Astrocyte (in vitro differentiated cells and primary cell): ENCODE data around the gene RPL12. TPM values are rescaled to one million over a fixed set of nuclear protein-coding genes. Genes with fewer than 3 reads are reported as not detected.

Source experiments
- DNase-seq: peaks from one replicate; pipeline ENCODE4 v3.0.0-alpha.2; 2010; ENCODE audit warnings: low read depth
- FAIRE-seq: peaks from 2 replicates; lab custom pipeline; 2011; peaks lifted over from hg19 to GRCh38; lab: Jason Lieb, UNC
- H2AFZ ChIP-seq: 2 replicates; pipeline ENCODE4 v1.6.0; 2012; ENCODE audit warnings: low read depth, low read length, inconsistent platforms
- H3K27ac ChIP-seq: 2 replicates; pipeline ENCODE4 v1.5.1; 2011; ENCODE audit warnings: low read depth, low read length, inconsistent platforms
- H3K27me3 ChIP-seq: 2 replicates; pipeline ENCODE4 v1.6.0; 2011; ENCODE audit warnings: low read length, inconsistent platforms; ENCODE audit not compliant: insufficient read depth
- H3K36me3 ChIP-seq: 2 replicates; pipeline ENCODE4 v1.5.1; 2011; ENCODE audit warnings: low read length, inconsistent platforms; ENCODE audit not compliant: insufficient read depth
- H3K4me1 ChIP-seq: 2 replicates; pipeline ENCODE4 v1.5.1; 2011; ENCODE audit warnings: low read length, inconsistent platforms; ENCODE audit not compliant: insufficient read depth
- H3K4me2 ChIP-seq: 2 replicates; pipeline ENCODE4 v1.6.0; 2012; ENCODE audit warnings: low read length, inconsistent platforms
- H3K4me3 ChIP-seq: 2 replicates; pipeline ENCODE4 v1.5.1; 2011; ENCODE audit warnings: low read depth, mild to moderate bottlenecking, low read length, inconsistent platforms; ENCODE audit not compliant: insufficient read depth
- H3K79me2 ChIP-seq: 2 replicates; pipeline ENCODE4 v1.6.0; 2012; ENCODE audit warnings: mild to moderate bottlenecking, low read length, inconsistent platforms; ENCODE audit not compliant: insufficient read depth
- H3K9ac ChIP-seq: 2 replicates; pipeline ENCODE4 v1.6.0; 2012; ENCODE audit warnings: mild to moderate bottlenecking, low read length, inconsistent platforms
- H3K9me3 ChIP-seq: 2 replicates; pipeline ENCODE4 v1.5.1; 2012; ENCODE audit warnings: low read depth, mild to moderate bottlenecking, low read length, inconsistent platforms; ENCODE audit not compliant: insufficient read depth
- H4K20me1 ChIP-seq: 2 replicates; pipeline ENCODE4 v1.6.0; 2012; ENCODE audit warnings: low read length, inconsistent platforms; ENCODE audit not compliant: insufficient read depth
- H3K27ac Mint-ChIP-seq: one replicate; pipeline ENCODE4 v1.8.0; 2021; ENCODE audit warnings: mild to moderate bottlenecking, mixed read lengths; ENCODE audit not compliant: unreplicated experiment
- H3K27me3 Mint-ChIP-seq: one replicate; pipeline ENCODE4 v1.8.0; 2021; ENCODE audit warnings: low read depth, mixed read lengths; ENCODE audit not compliant: unreplicated experiment
- H3K36me3 Mint-ChIP-seq: one replicate; pipeline ENCODE4 v1.8.0; 2021; ENCODE audit warnings: low read depth, mixed read lengths; ENCODE audit not compliant: unreplicated experiment
- H3K4me1 Mint-ChIP-seq: one replicate; pipeline ENCODE4 v1.8.0; 2021; ENCODE audit warnings: low read depth, mixed read lengths; ENCODE audit not compliant: unreplicated experiment
- H3K4me3 Mint-ChIP-seq: one replicate; pipeline ENCODE4 v1.8.0; 2021; ENCODE audit warnings: mild to moderate bottlenecking, moderate library complexity, mixed read lengths; ENCODE audit not compliant: unreplicated experiment
- H3K9me3 Mint-ChIP-seq: one replicate; pipeline ENCODE4 v1.8.0; 2021; ENCODE audit warnings: mild to moderate bottlenecking, mixed read lengths; ENCODE audit not compliant: unreplicated experiment
- EZH2 ChIP-seq: IDR thresholded peaks from 2 replicates; pipeline ENCODE4 v1.6.1; 2012; ENCODE audit warnings: mild to moderate bottlenecking, low read length, inconsistent platforms; ENCODE audit not compliant: insufficient read depth
- total RNA-seq: library from RNA; stranded (reverse); gene quantifications from 2 replicates; pipeline ENCODE4 v1.2.1, GENCODE V29; 2021
- TF ChIP-seq, protein P1 (sequence below): IDR thresholded peaks from 2 replicates; pipeline ENCODE4 v1.5.1; 2011; ENCODE audit warnings: low read depth, mild to moderate bottlenecking, inconsistent platforms, low read length, moderate library complexity; ENCODE audit not compliant: insufficient read depth

RPL12 gene
- total RNA-seq, 1 donor from 2014 or later = 1,189 TPM

- peaks cover 1% of the 10 kb centered on the region for H3K36me3 Mint-ChIP-seq
- Histone ChIP-seq H3K79me2 (no peaks in the 10 kb centered on the region), H3K4me1 (no peaks in the 10 kb centered on the region), H3K4me3 (no peak overlapping the region), H3K9ac (no peak overlapping the region), H3K4me2 (no peak overlapping the region), H3K27ac (no peak overlapping the region), H3K27me3 (no peaks in the 10 kb centered on the region), H3K36me3 (no peaks in the 10 kb centered on the region), H4K20me1 (no peaks in the 10 kb centered on the region), H3K9me3 (no peaks in the 10 kb centered on the region), H2AFZ (no peak overlapping the region)
- H3K4me1 Mint-ChIP-seq = peaks cover 1% of the 10 kb centered on the region
- DNase-seq = no peak
- H3K27me3 Mint-ChIP-seq = no peaks in the 10 kb centered on the region
- H3K4me3 Mint-ChIP-seq = no peak overlapping the region
- no peak for FAIRE-seq
- TF ChIP-seq EZH2 = no peak
- TF ChIP-seq, protein P1, sequence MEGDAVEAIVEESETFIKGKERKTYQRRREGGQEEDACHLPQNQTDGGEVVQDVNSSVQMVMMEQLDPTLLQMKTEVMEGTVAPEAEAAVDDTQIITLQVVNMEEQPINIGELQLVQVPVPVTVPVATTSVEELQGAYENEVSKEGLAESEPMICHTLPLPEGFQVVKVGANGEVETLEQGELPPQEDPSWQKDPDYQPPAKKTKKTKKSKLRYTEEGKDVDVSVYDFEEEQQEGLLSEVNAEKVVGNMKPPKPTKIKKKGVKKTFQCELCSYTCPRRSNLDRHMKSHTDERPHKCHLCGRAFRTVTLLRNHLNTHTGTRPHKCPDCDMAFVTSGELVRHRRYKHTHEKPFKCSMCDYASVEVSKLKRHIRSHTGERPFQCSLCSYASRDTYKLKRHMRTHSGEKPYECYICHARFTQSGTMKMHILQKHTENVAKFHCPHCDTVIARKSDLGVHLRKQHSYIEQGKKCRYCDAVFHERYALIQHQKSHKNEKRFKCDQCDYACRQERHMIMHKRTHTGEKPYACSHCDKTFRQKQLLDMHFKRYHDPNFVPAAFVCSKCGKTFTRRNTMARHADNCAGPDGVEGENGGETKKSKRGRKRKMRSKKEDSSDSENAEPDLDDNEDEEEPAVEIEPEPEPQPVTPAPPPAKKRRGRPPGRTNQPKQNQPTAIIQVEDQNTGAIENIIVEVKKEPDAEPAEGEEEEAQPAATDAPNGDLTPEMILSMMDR = no peak
- H3K27ac Mint-ChIP-seq = no peak overlapping the region
- H3K9me3 Mint-ChIP-seq = no peaks in the 10 kb centered on the region
These were observed 40.1 kb downstream of the RPL12 start for GRCh38 chr9:127411122-127411521.

DNA sequence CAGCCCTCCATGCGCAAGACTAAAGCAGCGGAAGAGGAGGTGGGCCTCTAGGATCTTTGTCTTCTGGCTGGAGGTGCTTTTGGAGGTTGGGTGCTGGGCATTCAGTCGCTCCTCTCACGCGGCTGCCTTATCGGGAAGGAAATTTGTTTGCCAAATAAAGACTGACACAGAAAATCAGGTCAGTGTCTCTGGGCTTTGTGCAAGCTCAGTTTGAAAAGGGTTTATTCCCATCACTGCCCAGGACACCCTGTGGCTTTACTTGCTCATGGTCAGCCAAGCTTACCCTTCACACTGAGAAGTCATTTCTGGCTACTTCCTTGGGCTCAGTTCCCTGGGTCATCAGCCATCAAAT, 43.7 kb downstream of the RPL12 start:
- H3K27ac ChIP-seq = no peak overlapping the region
- H4K20me1 ChIP-seq = no peaks in the 10 kb centered on the region
- Mint-ChIP-seq H3K27me3 (no peaks in the 10 kb centered on the region), H3K4me3 (peak overlapping the region; percentile 11), H3K9me3 (no peaks in the 10 kb centered on the region), H3K36me3 (peaks cover 4% of the 10 kb centered on the region), H3K4me1 (no peaks in the 10 kb centered on the region), H3K27ac (no peak overlapping the region)
- H3K9ac ChIP-seq = no peak overlapping the region
- no peaks in the 10 kb centered on the region for H3K9me3 ChIP-seq
- FAIRE-seq = no peak
- no peak for DNase-seq
- H3K4me3 ChIP-seq = no peak overlapping the region
- no peak overlapping the region for H2AFZ ChIP-seq
- H3K4me1 ChIP-seq = no peaks in the 10 kb centered on the region
- no peaks in the 10 kb centered on the region for H3K27me3 ChIP-seq
- H3K79me2 ChIP-seq = no peaks in the 10 kb centered on the region
- H3K36me3 ChIP-seq = no peaks in the 10 kb centered on the region
- no peak overlapping the region for H3K4me2 ChIP-seq
- TF ChIP-seq, protein P1 = no peak
- no peak for TF ChIP-seq EZH2

DNA sequence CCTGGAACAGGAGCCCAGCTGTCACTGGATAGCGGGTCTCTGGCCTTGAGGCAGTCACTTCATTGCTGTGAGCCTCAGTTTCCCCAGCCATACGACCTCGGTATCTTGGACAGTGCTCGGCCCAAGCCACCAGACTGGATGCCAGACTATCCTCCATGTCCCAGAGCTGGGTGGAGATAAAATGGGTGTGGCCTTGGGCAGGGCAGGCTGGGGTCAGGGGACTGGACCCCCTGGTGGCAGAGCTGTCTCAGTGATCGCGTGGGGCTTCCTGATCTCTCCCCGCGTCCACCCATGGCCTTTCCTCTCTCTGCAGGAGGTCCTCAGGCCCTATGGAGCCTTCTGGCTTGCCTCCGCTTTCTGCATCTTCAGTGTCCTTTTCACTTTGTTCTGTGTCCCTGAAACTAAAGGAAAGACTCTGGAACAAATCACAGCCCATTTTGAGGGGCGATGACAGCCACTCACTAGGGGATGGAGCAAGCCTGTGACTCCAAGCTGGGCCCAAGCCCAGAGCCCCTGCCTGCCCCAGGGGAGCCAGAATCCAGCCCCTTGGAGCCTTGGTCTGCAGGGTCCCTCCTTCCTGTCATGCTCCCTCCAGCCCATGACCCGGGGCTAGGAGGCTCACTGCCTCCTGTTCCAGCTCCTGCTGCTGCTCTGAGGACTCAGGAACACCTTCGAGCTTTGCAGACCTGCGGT, 44.3 kb downstream of the RPL12 start:
- Histone ChIP-seq H3K36me3 (no peaks in the 10 kb centered on the region), H3K4me1 (no peaks in the 10 kb centered on the region), H3K4me3 (no peak overlapping the region), H3K4me2 (no peak overlapping the region), H3K9ac (no peak overlapping the region), H2AFZ (no peak overlapping the region), H4K20me1 (no peaks in the 10 kb centered on the region), H3K9me3 (no peaks in the 10 kb centered on the region), H3K79me2 (no peaks in the 10 kb centered on the region), H3K27ac (no peak overlapping the region), H3K27me3 (no peaks in the 10 kb centered on the region)
- no peaks in the 10 kb centered on the region for H3K27me3 Mint-ChIP-seq
- TF ChIP-seq, protein P1 = no peak
- H3K4me1 Mint-ChIP-seq = no peaks in the 10 kb centered on the region
- no peak for DNase-seq
- H3K27ac Mint-ChIP-seq = no peak overlapping the region
- FAIRE-seq = no peak
- no peak overlapping the region for H3K4me3 Mint-ChIP-seq
- H3K9me3 Mint-ChIP-seq = no peaks in the 10 kb centered on the region
- H3K36me3 Mint-ChIP-seq = peaks cover 4% of the 10 kb centered on the region
